ENCODE measurements around the gene P4HB.

DNA sequence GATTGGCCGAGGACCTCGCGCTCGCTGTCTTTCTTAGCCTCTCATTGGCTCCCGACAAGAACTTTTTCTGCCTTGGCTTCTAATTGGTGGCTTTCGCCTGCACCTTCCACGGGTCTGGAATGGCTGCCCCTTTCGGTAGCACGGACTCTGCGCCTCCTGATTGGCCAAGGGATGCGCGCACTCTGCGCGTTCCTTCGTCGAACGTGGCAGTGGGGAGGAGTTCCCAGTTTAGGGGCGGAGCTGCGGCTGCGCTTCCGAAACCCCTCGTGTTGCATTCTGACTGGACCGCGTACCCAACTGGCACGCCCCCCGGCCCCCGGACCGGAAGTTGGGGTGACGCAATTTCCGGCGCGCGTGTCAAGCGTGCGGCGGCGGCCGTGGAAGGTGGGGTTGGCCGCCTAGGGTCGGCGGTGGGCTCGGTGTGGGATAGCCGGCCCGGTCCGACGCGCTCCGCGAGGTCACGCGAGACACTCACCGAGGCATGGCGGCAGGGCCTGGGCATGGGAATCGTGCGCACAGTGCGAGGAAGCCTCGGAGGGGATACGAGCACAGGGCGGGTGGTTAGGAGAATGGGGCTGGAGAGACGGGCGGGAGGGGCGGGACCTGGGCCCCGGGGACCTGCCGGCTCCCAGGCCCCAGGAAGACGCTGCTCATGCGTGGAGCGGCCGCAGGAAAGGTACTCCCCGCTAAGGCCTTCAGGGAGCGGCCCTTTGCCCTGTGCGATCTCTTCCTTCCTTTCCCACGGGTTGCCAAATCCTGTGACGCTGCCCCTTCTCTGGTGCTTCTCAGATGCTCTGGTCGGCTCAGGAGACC is 627 bp upstream of the P4HB start:
- TF ChIP-seq, protein P1, sequence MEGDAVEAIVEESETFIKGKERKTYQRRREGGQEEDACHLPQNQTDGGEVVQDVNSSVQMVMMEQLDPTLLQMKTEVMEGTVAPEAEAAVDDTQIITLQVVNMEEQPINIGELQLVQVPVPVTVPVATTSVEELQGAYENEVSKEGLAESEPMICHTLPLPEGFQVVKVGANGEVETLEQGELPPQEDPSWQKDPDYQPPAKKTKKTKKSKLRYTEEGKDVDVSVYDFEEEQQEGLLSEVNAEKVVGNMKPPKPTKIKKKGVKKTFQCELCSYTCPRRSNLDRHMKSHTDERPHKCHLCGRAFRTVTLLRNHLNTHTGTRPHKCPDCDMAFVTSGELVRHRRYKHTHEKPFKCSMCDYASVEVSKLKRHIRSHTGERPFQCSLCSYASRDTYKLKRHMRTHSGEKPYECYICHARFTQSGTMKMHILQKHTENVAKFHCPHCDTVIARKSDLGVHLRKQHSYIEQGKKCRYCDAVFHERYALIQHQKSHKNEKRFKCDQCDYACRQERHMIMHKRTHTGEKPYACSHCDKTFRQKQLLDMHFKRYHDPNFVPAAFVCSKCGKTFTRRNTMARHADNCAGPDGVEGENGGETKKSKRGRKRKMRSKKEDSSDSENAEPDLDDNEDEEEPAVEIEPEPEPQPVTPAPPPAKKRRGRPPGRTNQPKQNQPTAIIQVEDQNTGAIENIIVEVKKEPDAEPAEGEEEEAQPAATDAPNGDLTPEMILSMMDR (IDR thresholded peaks at IDR 0.05), result no peak
- TF ChIP-seq EZH2 (IDR thresholded peaks at IDR 0.05) (no peak), EZH2phosphoT487 (IDR thresholded peaks at IDR 0.05) (no peak)

All from neural progenitor cell (in vitro differentiated cells).